ENCODE data around the gene GCNA. TPM values are rescaled to one million over a fixed set of nuclear protein-coding genes. Genes with fewer than 3 reads are reported as not detected.
"Not testable (repeated sequence)": the region's sequence is repeated elsewhere in the genome, so short reads cannot be mapped to it uniquely, and the experiment has no call there.

Gene GCNA
- total and polyA plus RNA-seq, 2 of the 13 experiments (the other 11 are each of a cell fraction or from before 2014, with no cell fraction given): 0.38 to 0.66 TPM

DNA sequence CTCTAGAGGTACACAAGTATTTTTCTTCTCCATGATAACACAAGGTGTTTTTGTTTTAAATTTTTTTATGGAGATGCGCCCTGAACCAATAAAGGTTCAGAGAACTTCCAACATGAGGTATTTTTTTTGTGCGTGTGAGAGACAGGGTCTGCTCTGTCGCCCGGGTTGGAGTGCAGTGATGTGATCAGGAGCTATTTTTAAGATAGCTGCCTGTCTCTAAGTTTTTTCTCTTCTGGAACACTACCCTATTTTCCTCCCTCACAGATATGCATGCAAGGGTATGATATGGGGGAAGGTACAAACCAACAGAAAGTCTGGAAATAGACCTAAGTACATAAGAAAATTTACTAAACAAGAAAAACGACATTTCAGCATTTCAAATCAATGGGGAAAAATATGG lies 3.0 kb downstream of the GCNA start:
- Histone ChIP-seq H2AFZ (ENCODE audit: low read length) (no peak overlapping the region), H3K36me3 (replicated peaks in 1 of 2; ENCODE audit: control insufficient read depth in 1 of 2, insufficient read depth in 2 of 2, low read length in 2 of 2) (no peaks in the 10 kb centered on the region), H3K79me2 (ENCODE audit: insufficient read depth, low read length) (no peaks in the 10 kb centered on the region), H3K4me2 (ENCODE audit: low read depth, low read length) (no peak overlapping the region), H4K20me1 (ENCODE audit: insufficient read depth, low read length) (no peaks in the 10 kb centered on the region), H3K9ac (ENCODE audit: insufficient read depth, low read depth, low read length) (no peak overlapping the region), H3K9me3 (ENCODE audit: low read length) (no peaks in the 10 kb centered on the region), H3K4me3 (replicated peaks in 1 of 3; ENCODE audit: insufficient read depth in 1 of 3, low read depth in 2 of 3, low read length in 3 of 3) (no peak overlapping the region), H3K27me3 (ENCODE audit: control insufficient read depth in 1 of 2, insufficient read depth in 2 of 2, low read length in 2 of 2) (no peaks in the 10 kb centered on the region), H3K4me1 (ENCODE audit: insufficient read depth, low read length) (peaks cover 1% of the 10 kb centered on the region; the same call in 1 of the 2 replicates), H3K27ac (ENCODE audit: extremely low read length, insufficient read depth, low read length) (no peak overlapping the region)
- CTCF ChIA-PET (ENCODE audit: low intra/inter-chr PET ratio, low total read pairs): no interaction called here
- POLR2A ChIA-PET: no interaction called here
- intact Hi-C loops (cut with micrococcal nuclease; ENCODE audit: unreplicated experiment) (no loop called here), in situ Hi-C loops (cut with HindIII; ENCODE audit: extremely low pct_ligation_motif_present, low pct_unique_long_range_greater_than_20kb) (no loop called here)
- TF ChIP-seq ZNF251 (CRISPR knock-in tag; IDR thresholded peaks at IDR 0.05): no peak
- FAIRE-seq (no peak), DNase-seq (ENCODE audit: low spot score) (no peak), ATAC-seq (no peak)
- WGBS (ENCODE audit: low lambda C conversion rate): 95% methylated on average over 5 of the region's 5 CpGs
- no TSS peak for BruUV-seq (replicated peaks)

DNA sequence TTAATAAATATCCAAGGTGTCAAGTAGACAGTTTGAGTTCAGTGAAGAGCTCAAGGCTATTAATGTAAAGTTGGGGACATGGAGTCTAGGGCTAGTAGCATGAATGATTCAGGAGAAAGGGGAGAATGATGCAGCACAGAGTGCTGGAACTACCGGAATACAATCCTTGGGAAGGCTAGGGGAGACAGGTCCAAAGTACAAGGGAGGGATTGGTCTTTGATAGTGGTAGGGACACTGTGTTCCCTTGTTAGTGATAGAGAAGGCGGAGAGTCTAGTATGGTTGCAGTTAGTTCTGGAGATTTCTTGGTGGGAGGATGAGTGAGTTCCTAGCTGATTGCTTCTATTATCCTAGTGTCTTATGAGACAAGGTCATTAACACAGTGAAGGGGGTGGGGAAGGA lies 8.7 kb downstream of the GCNA start:
- H3K36me3 ChIP-seq (replicated peaks in 1 of 2; ENCODE audit: control insufficient read depth in 1 of 2, insufficient read depth in 2 of 2, low read length in 2 of 2): no peaks in the 10 kb centered on the region
- H2AFZ ChIP-seq (ENCODE audit: low read length): no peak overlapping the region
- in situ Hi-C loops (cut with HindIII; ENCODE audit: extremely low pct_ligation_motif_present, low pct_unique_long_range_greater_than_20kb): no loop called here
- H3K4me1 ChIP-seq (ENCODE audit: insufficient read depth, low read length): peaks cover 12% of the 10 kb centered on the region
- no peak overlapping the region for H3K4me3 ChIP-seq (replicated peaks in 1 of 3; ENCODE audit: insufficient read depth in 1 of 3, low read depth in 2 of 3, low read length in 3 of 3)
- intact Hi-C loops (cut with micrococcal nuclease; ENCODE audit: unreplicated experiment): no loop called here
- peak; percentile 98 for ATAC-seq
- POLR2A ChIA-PET: no interaction called here
- no peaks in the 10 kb centered on the region for H4K20me1 ChIP-seq (ENCODE audit: insufficient read depth, low read length)
- TF ChIP-seq NCOA2 (CRISPR knock-in tag; IDR thresholded peaks at IDR 0.05) (no peak), ZNF678 (CRISPR knock-in tag; IDR thresholded peaks at IDR 0.05) (no peak), HNF4G (IDR thresholded peaks at IDR 0.05; ENCODE audit: borderline replicate concordance, low read depth, low read length) (peak; percentile 44; the same call in 1 of the 2 replicates), HNF4G (CRISPR knock-in tag; IDR thresholded peaks at IDR 0.05; ENCODE audit: borderline replicate concordance, low read depth) (no peak), CBX5 (CRISPR knock-in tag; IDR thresholded peaks at IDR 0.05; ENCODE audit: borderline replicate concordance) (no peak), MBNL3 (CRISPR knock-in tag; conservative IDR thresholded peaks at IDR 0.05) (no peak), HNF4A (CRISPR knock-in tag; IDR thresholded peaks at IDR 0.05) (peak; percentile 74), NCOR1 (IDR thresholded peaks at IDR 0.05; ENCODE audit: borderline replicate concordance, low read length) (no peak), CREB1 (IDR thresholded peaks at IDR 0.05) (no peak), CREB1 (CRISPR knock-in tag; IDR thresholded peaks at IDR 0.05) (no peak), PAF1 (CRISPR knock-in tag; IDR thresholded peaks at IDR 0.05) (no peak)
- peak; percentile 89 for FAIRE-seq
- H3K79me2 ChIP-seq (ENCODE audit: insufficient read depth, low read length): no peaks in the 10 kb centered on the region
- no peaks in the 10 kb centered on the region for H3K9me3 ChIP-seq (ENCODE audit: low read length)
- DNase-seq (ENCODE audit: low spot score): peak; percentile 69
- WGBS (ENCODE audit: low lambda C conversion rate): 19% methylated on average over 2 of the region's 2 CpGs
- CTCF ChIA-PET (ENCODE audit: low intra/inter-chr PET ratio, low total read pairs): no interaction called here
- no peak overlapping the region for H3K9ac ChIP-seq (ENCODE audit: insufficient read depth, low read depth, low read length)
- no peak overlapping the region for H3K4me2 ChIP-seq (ENCODE audit: low read depth, low read length)
- no TSS peak for BruUV-seq (replicated peaks)
- no peaks in the 10 kb centered on the region for H3K27me3 ChIP-seq (ENCODE audit: control insufficient read depth in 1 of 2, insufficient read depth in 2 of 2, low read length in 2 of 2)
- H3K27ac ChIP-seq (ENCODE audit: extremely low read length, insufficient read depth, low read length): no peak overlapping the region

DNA sequence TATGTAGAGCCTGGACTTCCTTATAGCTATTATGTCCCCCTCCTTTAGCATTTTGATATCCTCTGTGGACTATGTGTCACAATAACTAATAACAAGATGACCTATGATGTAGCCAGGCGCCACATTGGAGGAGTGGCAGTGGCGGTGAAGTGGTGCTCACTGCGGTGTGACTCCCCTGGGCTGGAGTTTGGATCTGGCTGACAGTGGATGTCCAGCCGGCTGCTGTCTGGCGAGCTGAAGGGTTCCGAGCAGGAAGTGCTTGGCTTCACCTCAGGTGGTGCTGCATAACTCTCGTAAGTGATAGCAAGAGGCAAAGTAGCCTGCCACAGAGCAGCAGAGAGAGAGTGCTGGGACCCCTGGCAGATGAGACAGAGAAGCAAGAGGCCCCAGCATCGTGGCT lies 15.0 kb downstream of the GCNA start:
- DNase-seq (ENCODE audit: low spot score); BruUV-seq (replicated peaks); H3K9ac ChIP-seq (ENCODE audit: insufficient read depth, low read depth, low read length); H3K27me3 ChIP-seq (ENCODE audit: control insufficient read depth in 1 of 2, insufficient read depth in 2 of 2, low read length in 2 of 2); H3K79me2 ChIP-seq (ENCODE audit: insufficient read depth, low read length); ATAC-seq; POLR2A ChIA-PET; FAIRE-seq; H3K4me3 ChIP-seq (replicated peaks in 1 of 3; ENCODE audit: insufficient read depth in 1 of 3, low read depth in 2 of 3, low read length in 3 of 3); intact Hi-C loops (cut with micrococcal nuclease; ENCODE audit: unreplicated experiment); H3K36me3 ChIP-seq (replicated peaks in 1 of 2; ENCODE audit: control insufficient read depth in 1 of 2, insufficient read depth in 2 of 2, low read length in 2 of 2); H3K9me3 ChIP-seq (ENCODE audit: low read length); H3K4me1 ChIP-seq (ENCODE audit: insufficient read depth, low read length); CTCF ChIA-PET (ENCODE audit: low intra/inter-chr PET ratio, low total read pairs); H3K4me2 ChIP-seq (ENCODE audit: low read depth, low read length); in situ Hi-C loops (cut with HindIII; ENCODE audit: extremely low pct_ligation_motif_present, low pct_unique_long_range_greater_than_20kb); H4K20me1 ChIP-seq (ENCODE audit: insufficient read depth, low read length); H2AFZ ChIP-seq (ENCODE audit: low read length); H3K27ac ChIP-seq (ENCODE audit: extremely low read length, insufficient read depth, low read length): not testable (repeated sequence)
- 90% methylated on average over 5 of the region's 8 CpGs for WGBS (ENCODE audit: low lambda C conversion rate)
